H1 (cell line): ENCODE results near the gene GPR35.

Experiments used
- ATF3 ChIP-seq: IDR thresholded peaks from 2 replicates; pipeline ENCODE4 v1.6.1; 2011; ENCODE audit warnings: low read depth, mild to moderate bottlenecking, low read length; ENCODE audit not compliant: insufficient read depth
- EGR1 ChIP-seq: IDR thresholded peaks from 2 replicates; pipeline ENCODE4 v1.6.1; 2011; ENCODE audit warnings: low read depth, low read length, borderline replicate concordance
- POLR2A ChIP-seq, 2 experiments: IDR thresholded peaks; 1 replicate in 1 of 2; 2 replicates in 1 of 2; pipeline ENCODE4 v1.6.1; 2011; ENCODE audit warnings: low read depth in 2 of 2, low read length in 2 of 2, mild to moderate bottlenecking in 2 of 2; ENCODE audit errors: control extremely low read depth in 1 of 2
- YY1 ChIP-seq: IDR thresholded peaks from 2 replicates; pipeline ENCODE4 v1.6.1; 2011; ENCODE audit warnings: low read depth, mild to moderate bottlenecking, low read length

DNA sequence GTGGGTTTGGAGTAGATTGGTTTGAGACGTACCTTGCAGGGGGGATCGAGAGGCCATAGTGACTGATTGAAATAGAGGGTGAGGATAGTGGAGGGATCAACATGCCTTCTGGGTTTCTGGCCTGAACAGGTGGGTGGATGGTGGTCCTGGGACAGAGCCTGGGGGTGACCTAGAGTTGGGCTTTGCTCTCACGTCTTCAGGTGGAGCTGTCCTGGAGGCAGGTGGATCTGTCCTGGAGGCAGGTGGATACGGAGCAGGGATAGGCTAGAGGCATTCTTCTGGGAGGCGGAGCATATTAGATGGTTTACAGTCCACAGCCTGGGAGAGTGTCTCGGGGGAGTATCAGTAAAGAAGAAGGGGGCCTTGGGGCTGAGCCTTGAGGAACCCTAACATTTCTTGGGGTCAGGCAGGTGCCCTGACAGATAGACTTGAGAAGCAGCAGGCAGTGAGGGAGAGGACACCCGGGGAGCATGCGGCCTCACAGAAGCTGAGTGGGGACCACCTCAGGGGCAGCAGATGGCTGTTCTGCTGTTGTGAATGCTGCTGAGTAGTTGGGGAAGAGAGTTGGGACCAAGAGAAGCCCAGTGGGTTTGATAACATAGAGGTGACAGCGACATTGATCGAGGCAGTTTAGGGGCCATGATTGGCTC lies 37.1 kb upstream of the GPR35 start:
- TF ChIP-seq YY1 (no peak), EGR1 (no peak), ATF3 (no peak), POLR2A (IDR thresholded peaks at IDR 0.05; ENCODE audit: control extremely low read depth in 1 of 2, low read depth in 2 of 2, low read length in 2 of 2) (no peak)
